ENCODE data around the gene URB1. TPM values are rescaled to one million over a fixed set of nuclear protein-coding genes. Genes with fewer than 3 reads are reported as not detected.

The URB1 gene
- total and polyA plus RNA-seq, 2 of the 8 experiments (the other 6 are each of a cell fraction or from before 2014, with no cell fraction given) = 8.1 to 28.9 TPM

- no peak within 1 kb of the TSS for H2BK120ac ChIP-seq (replicated peaks; ENCODE audit: low read depth, low read length)
- H4K8ac ChIP-seq (ENCODE audit: extremely low read depth, insufficient read depth, low read length) = peak within 1 kb of the TSS; percentile 22
- H4K5ac ChIP-seq (ENCODE audit: insufficient read length, low read depth, low read length) = no peak within 1 kb of the TSS
- H3K23ac ChIP-seq (ENCODE audit: insufficient read length) = no peak within 1 kb of the TSS
- ChIA-PET POLR2A (ENCODE audit: partially characterized antibody) (interaction anchor here (0.9 to 1.1 kb wide), 2 partner anchors 17 to 359 kb away, joined by 3 read pairs; partner anchors contain the start of gene PAXBP1), CTCF (ENCODE audit: partially characterized antibody) (interaction anchor here (0.8 to 3.1 kb wide), 9 partner anchors 8 to 189 kb away, joined by 3 to 13 read pairs (median 5); no protein-coding TSS in a partner anchor)
- peak within 1 kb of the TSS; percentile 24 to 63 (median 51) for H3K4me3 ChIP-seq (ENCODE audit: extremely low read depth in 1 of 4, insufficient read depth in 2 of 4, low read depth in 3 of 4, low read length in 4 of 4)
- peak within 1 kb of the TSS in 1 of 4 experiments; percentile 37; a peak in 1 of 7 replicates for H3K9ac ChIP-seq (replicated peaks in 1 of 4; ENCODE audit: extremely low read depth in 1 of 4, low read depth in 3 of 4, low read length in 3 of 4)
- H2BK15ac ChIP-seq (ENCODE audit: low read length) = peak within 1 kb of the TSS; percentile 48; the same call in 1 of the 2 replicates
- H3K4me1 ChIP-seq (replicated peaks in 1 of 4; ENCODE audit: control insufficient read depth in 3 of 4, insufficient read depth in 4 of 4, low read length in 3 of 4) = peaks cover 3 to 26% (median 10%) of the 10 kb centered on the region in 4 experiments
- H2BK20ac ChIP-seq (ENCODE audit: low read length) = no peak within 1 kb of the TSS
- H3K79me1 ChIP-seq (ENCODE audit: low read depth, low read length) = no peaks in the 10 kb centered on the region
- DNase-seq (ENCODE audit: low read depth in 1 of 2, low spot score in 2 of 2) = peak in 1 of 2 experiments; percentile 79
- H3K56ac ChIP-seq (replicated peaks; ENCODE audit: insufficient read length, low read depth, low read length) = peak within 1 kb of the TSS; percentile 33
- H3K27ac ChIP-seq (ENCODE audit: low read depth, low read length) = no peak within 1 kb of the TSS
- FAIRE-seq = no peak
- H3K79me2 ChIP-seq (ENCODE audit: control insufficient read depth in 1 of 2, insufficient read depth in 2 of 2, low read length in 2 of 2) = no peaks in the 10 kb centered on the region
- no peak within 1 kb of the TSS for H2BK5ac ChIP-seq (ENCODE audit: low read depth, low read length)
- H2BK12ac ChIP-seq (ENCODE audit: low read depth, low read length) = no peak within 1 kb of the TSS
- H3K36me3 ChIP-seq (ENCODE audit: control insufficient read depth in 2 of 4, insufficient read depth in 4 of 4, low read length in 3 of 4) = no peaks in the 10 kb centered on the region
- H3K14ac ChIP-seq (ENCODE audit: insufficient read length) = no peak within 1 kb of the TSS
- WGBS, 2 experiments (ENCODE audit: extremely low coverage in 1 of 2, insufficient coverage in 1 of 2, insufficient read length in 1 of 2, insufficient replicate concordance in 2 of 2, low coverage in 1 of 2, low lambda C conversion rate in 2 of 2, missing lambda C conversion rate in 1 of 2) = 1% methylated on average over 63 of the region's 104 CpGs; no CpG with 5 or more reads in 1 of the 2 experiments
- H3K4me2 ChIP-seq (ENCODE audit: insufficient read depth in 1 of 2, low read depth in 2 of 2, low read length in 2 of 2) = peak within 1 kb of the TSS; percentile 71 to 90
- peak within 1 kb of the TSS; percentile 19 for H3K18ac ChIP-seq (ENCODE audit: extremely low read depth, low read length)
- peaks cover 14% of the 10 kb centered on the region; the same call in 1 of the 2 replicates for H3K23me2 ChIP-seq (ENCODE audit: low read depth, low read length)
- no peaks in the 10 kb centered on the region for H3K9me3 ChIP-seq (ENCODE audit: insufficient read depth in 2 of 2, low read depth in 1 of 2, low read length in 1 of 2)
- no peak within 1 kb of the TSS for H4K91ac ChIP-seq (replicated peaks; ENCODE audit: insufficient read length, low read length)
- no peak within 1 kb of the TSS for H3K4ac ChIP-seq (replicated peaks; ENCODE audit: insufficient read length, low read depth, low read length)
- peaks cover 18 to 57% (median 37%) of the 10 kb centered on the region in 4 experiments for H3K27me3 ChIP-seq (replicated peaks in 1 of 4; ENCODE audit: control insufficient read depth in 3 of 4, extremely low read depth in 1 of 4, insufficient read depth in 3 of 4, low read length in 3 of 4)
- H2AFZ ChIP-seq (ENCODE audit: low read length) = no peak within 1 kb of the TSS; the same call in 1 of the 2 replicates
- no peaks in the 10 kb centered on the region for H4K20me1 ChIP-seq (replicated peaks in 1 of 2; ENCODE audit: control insufficient read depth in 1 of 2, insufficient read depth in 2 of 2, low read length in 2 of 2)
- H2AK5ac ChIP-seq (ENCODE audit: low read depth, low read length) = no peak within 1 kb of the TSS
- TF ChIP-seq POLR2A (IDR thresholded peaks at IDR 0.05; ENCODE audit: control extremely low read depth in 1 of 2, low read depth in 2 of 2, low read length in 2 of 2) = no peak
- TF ChIP-seq E2F6 (IDR thresholded peaks at IDR 0.05) = peak; percentile 83
- TF ChIP-seq SUZ12 (IDR thresholded peaks at IDR 0.05; ENCODE audit: low read length) = peak; percentile 0; the same call in 1 of the 2 replicates
- TF ChIP-seq EP300 (IDR thresholded peaks at IDR 0.05; ENCODE audit: borderline replicate concordance in 1 of 2, low read depth in 2 of 2, low read length in 2 of 2) = no peak
- peak in 1 of 2 experiments; percentile 29; a peak in 2 of 4 replicates for TF ChIP-seq HDAC2 (IDR thresholded peaks at IDR 0.05; ENCODE audit: borderline replicate concordance in 1 of 2, low read depth in 2 of 2, low read length in 2 of 2)
- peak; percentile 37 for TF ChIP-seq EZH2 (IDR thresholded peaks at IDR 0.05; ENCODE audit: low read depth, low read length, severe bottlenecking)
- TF ChIP-seq KDM4A (IDR thresholded peaks at IDR 0.05; ENCODE audit: low read depth, low read length, severe bottlenecking) = peak; percentile 93
- no peak for TF ChIP-seq EGR1 (IDR thresholded peaks at IDR 0.05; ENCODE audit: borderline replicate concordance, low read depth, low read length)
- TF ChIP-seq JUN (IDR thresholded peaks at IDR 0.05; ENCODE audit: low read depth, low read length) = no peak
- TF ChIP-seq ASH2L (IDR thresholded peaks at IDR 0.05; ENCODE audit: low read length) = peak; percentile 58
These were observed 19.6 kb upstream of the URB1 start, which contains the start of gene EVA1C for GRCh38 chr21:32412162-32413014. TSS of gene EVA1C (plus strand) at chr21:32412706. CDS start at chr21:32412854, 148 bp downstream.
